ENCODE results near the gene RNF133.
"Not testable (repeated sequence)": the region's sequence is repeated elsewhere in the genome, so short reads cannot be mapped to it uniquely, and the experiment has no call there.

DNA sequence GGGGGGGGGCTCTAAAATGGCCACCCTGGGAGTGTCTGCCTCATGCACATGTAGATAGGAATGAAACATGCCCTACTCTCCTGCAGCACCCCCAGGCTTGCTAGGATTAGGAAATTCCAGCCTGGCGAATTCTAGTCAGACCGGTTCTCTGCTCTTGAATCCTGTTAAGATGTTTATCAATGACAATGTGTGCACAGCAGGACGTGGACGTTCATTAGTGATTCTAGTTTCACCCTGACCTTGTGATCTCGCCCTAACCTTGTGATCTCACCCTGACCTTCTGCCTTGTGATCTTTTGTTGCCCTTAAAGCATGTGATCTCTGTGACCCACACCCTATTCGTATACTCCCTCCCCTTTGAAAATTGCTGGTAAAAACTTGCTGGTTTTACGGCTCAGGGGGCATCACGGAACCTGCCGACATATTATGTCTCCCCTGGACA lies 19.6 kb downstream of the RNF133 start:
- TF ChIP-seq, protein P1, sequence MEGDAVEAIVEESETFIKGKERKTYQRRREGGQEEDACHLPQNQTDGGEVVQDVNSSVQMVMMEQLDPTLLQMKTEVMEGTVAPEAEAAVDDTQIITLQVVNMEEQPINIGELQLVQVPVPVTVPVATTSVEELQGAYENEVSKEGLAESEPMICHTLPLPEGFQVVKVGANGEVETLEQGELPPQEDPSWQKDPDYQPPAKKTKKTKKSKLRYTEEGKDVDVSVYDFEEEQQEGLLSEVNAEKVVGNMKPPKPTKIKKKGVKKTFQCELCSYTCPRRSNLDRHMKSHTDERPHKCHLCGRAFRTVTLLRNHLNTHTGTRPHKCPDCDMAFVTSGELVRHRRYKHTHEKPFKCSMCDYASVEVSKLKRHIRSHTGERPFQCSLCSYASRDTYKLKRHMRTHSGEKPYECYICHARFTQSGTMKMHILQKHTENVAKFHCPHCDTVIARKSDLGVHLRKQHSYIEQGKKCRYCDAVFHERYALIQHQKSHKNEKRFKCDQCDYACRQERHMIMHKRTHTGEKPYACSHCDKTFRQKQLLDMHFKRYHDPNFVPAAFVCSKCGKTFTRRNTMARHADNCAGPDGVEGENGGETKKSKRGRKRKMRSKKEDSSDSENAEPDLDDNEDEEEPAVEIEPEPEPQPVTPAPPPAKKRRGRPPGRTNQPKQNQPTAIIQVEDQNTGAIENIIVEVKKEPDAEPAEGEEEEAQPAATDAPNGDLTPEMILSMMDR (IDR thresholded peaks at IDR 0.05): not testable (repeated sequence)
- TF ChIP-seq POLR2AphosphoS5, EP300 (IDR thresholded peaks at IDR 0.05): not testable (repeated sequence)
